K562 (cell line): ENCODE measurements around the gene KCNAB2. TPM values are rescaled to one million over a fixed set of nuclear protein-coding genes. Genes with fewer than 3 reads are reported as not detected.

Experiments used
- ATAC-seq: fragments of 200-7000 bp; cut with Tn5 transposase; 3 replicates; pipeline ENCODE4 v1.9.1; 2020; ENCODE audit warnings: moderate library complexity
- BruUV-seq: library from RNA; stranded (reverse); fragments of 400-500 nt; replicated peaks from 2 replicates; lab custom pipeline; 2021; lab: Mats Ljungman, UMichigan
- CTCF ChIA-PET: fragments of 300-600 bp; formaldehyde crosslinking; extraction: SDS; loops from one replicate; lab custom pipeline; 2021; ENCODE audit warnings: low intra/inter-chr PET ratio; lab: Yijun Ruan, JAX
- POLR2A ChIA-PET: fragments of 300-600, 350-650 bp; sonication (Branson Sonifier 250); formaldehyde crosslinking; extraction: SDS; loops from one replicate; lab custom pipeline; 2021; ENCODE audit warnings: antibody characterized with exemption, inconsistent platforms; lab: Yijun Ruan, JAX
- DNase-seq, 4 experiments: peaks; one replicate each; pipeline versions ENCODE4 v3.0.0 to v3.0.0-alpha.2; 2011 to 2018; ENCODE audit warnings: low spot score in 3 of 4, mixed read lengths in 3 of 4; ENCODE audit errors: extremely low read depth in 1 of 4
- FAIRE-seq: peaks from 2 replicates; lab custom pipeline; 2011; peaks lifted over from hg19 to GRCh38; lab: Jason Lieb, UNC
- H2AFZ ChIP-seq: 2 replicates; pipeline ENCODE4 v1.6.0; 2011; ENCODE audit warnings: low read depth, low read length, control low read depth, inconsistent platforms
- H3K27ac ChIP-seq: fragments of 200-600 bp; 3 replicates; pipeline ENCODE4 v1.8.0; 2011; ENCODE audit warnings: low read depth, mild to moderate bottlenecking, control low read depth, inconsistent platforms, low read length, moderate library complexity, mixed read lengths; ENCODE audit errors: extremely low read depth
- H3K27me3 ChIP-seq, 2 experiments: fragments of 300-600 bp in 1 of 2; 2 replicates in 1 of 2; 3 replicates in 1 of 2; pipeline versions ENCODE4 v1.6.0 to v1.8.0; 2011; ENCODE audit warnings: inconsistent platforms in 2 of 2, low read length in 2 of 2, mild to moderate bottlenecking in 1 of 2, mixed read lengths in 1 of 2, moderate library complexity in 1 of 2; ENCODE audit not compliant: control insufficient read depth in 2 of 2, insufficient read depth in 2 of 2
- H3K36me3 ChIP-seq: fragments of 300-600 bp; 3 replicates; pipeline ENCODE4 v1.8.0; 2011; ENCODE audit warnings: mild to moderate bottlenecking, low read length, inconsistent platforms; ENCODE audit not compliant: control insufficient read depth, insufficient read depth
- H3K4me1 ChIP-seq, 2 experiments: fragments of 200-600 bp in 1 of 2; replicated peaks in 1 of 2; 2 replicates in 1 of 2; 3 replicates in 1 of 2; pipeline versions ENCODE4 v1.5.1 to v1.8.0; 2011; ENCODE audit warnings: inconsistent platforms in 2 of 2, low read length in 2 of 2, mild to moderate bottlenecking in 1 of 2, mixed read lengths in 1 of 2, moderate library complexity in 1 of 2; ENCODE audit not compliant: control insufficient read depth in 2 of 2, insufficient read depth in 2 of 2
- H3K4me2 ChIP-seq: 2 replicates; pipeline ENCODE4 v1.6.1; 2011; ENCODE audit warnings: low read length, control low read depth, inconsistent platforms, mixed read lengths; ENCODE audit not compliant: insufficient read depth
- H3K4me3 ChIP-seq: fragments of 200-600 bp; sonication (generic), shearing (Covaris generic); 2 replicates; pipeline ENCODE4 v1.5.1; 2016; ENCODE audit warnings: control low read depth, inconsistent platforms
- H3K79me2 ChIP-seq: fragments of 200-600 bp; 3 replicates; pipeline ENCODE4 v1.8.0; 2011; ENCODE audit warnings: low read length, inconsistent platforms; ENCODE audit not compliant: control insufficient read depth, insufficient read depth
- H3K9ac ChIP-seq, 2 experiments: 2 replicates each; pipeline versions ENCODE4 v1.6.0 to v1.6.1; 2011; ENCODE audit warnings: low read depth in 2 of 2, low read length in 2 of 2, control low read depth in 1 of 2, inconsistent platforms in 1 of 2, mild to moderate bottlenecking in 1 of 2, mixed read lengths in 1 of 2; ENCODE audit not compliant: insufficient read depth in 1 of 2
- H3K9me1 ChIP-seq: one replicate; pipeline ENCODE4 v1.6.0; 2011; ENCODE audit warnings: inconsistent platforms, mild to moderate bottlenecking, low read length, moderate library complexity; ENCODE audit not compliant: control insufficient read depth, insufficient read depth
- H3K9me3 ChIP-seq: replicated peaks from 2 replicates; pipeline ENCODE4 v1.5.1; 2011; ENCODE audit warnings: low read depth, low read length, inconsistent platforms; ENCODE audit not compliant: control insufficient read depth, insufficient read depth
- H4K20me1 ChIP-seq: replicated peaks from 2 replicates; pipeline ENCODE4 v1.6.1; 2011; ENCODE audit warnings: low read length, inconsistent platforms, mixed read lengths; ENCODE audit not compliant: control insufficient read depth, insufficient read depth
- BACH1 ChIP-seq: fragments of 200-800 bp; sonication (Bioruptor generic); IDR thresholded peaks from 2 replicates; pipeline ENCODE4 v1.6.1; 2016; ENCODE audit warnings: missing genetic modification characterization, missing compliant biosample characterization
- FOSL1 ChIP-seq: fragments of 200-800 bp; sonication (Bioruptor generic); conservative IDR thresholded peaks from 2 replicates; pipeline ENCODE4 v1.6.1; 2016; ENCODE audit warnings: missing genetic modification characterization, missing compliant biosample characterization
- HDAC6 ChIP-seq: IDR thresholded peaks from 2 replicates; pipeline ENCODE4 v1.6.1; 2012; ENCODE audit warnings: low read depth, mild to moderate bottlenecking, control low read depth, inconsistent platforms, low read length, moderate library complexity
- KAT7 ChIP-seq: sonication (generic); formaldehyde crosslinking; IDR thresholded peaks from 2 replicates; pipeline ENCODE4 v1.8.0; 2022; ENCODE audit warnings: missing genetic modification reagents, mild to moderate bottlenecking, borderline replicate concordance
- RBM15 ChIP-seq: fragments of 200-400 bp; formaldehyde crosslinking; IDR thresholded peaks from 2 replicates; pipeline ENCODE4 v1.6.1; 2018; ENCODE audit warnings: mild to moderate bottlenecking, low read length, moderate library complexity; ENCODE audit not compliant: insufficient read depth
- SMAD1 ChIP-seq: fragments of 150-350 bp; IDR thresholded peaks from 2 replicates; pipeline ENCODE4 v1.6.1; 2014; ENCODE audit warnings: low read length, low read depth; ENCODE audit not compliant: partially characterized antibody
- SMARCA4 ChIP-seq: fragments of 450-650 bp; IDR thresholded peaks from 2 replicates; pipeline ENCODE4 v1.6.1; 2016
- TAF15 ChIP-seq: fragments of 200-400 bp; formaldehyde crosslinking; IDR thresholded peaks from 2 replicates; pipeline ENCODE4 v1.6.1; 2017; ENCODE audit warnings: mild to moderate bottlenecking, low read depth, low read length, moderate library complexity
- ZNF143 ChIP-seq: sonication (generic); formaldehyde crosslinking; IDR thresholded peaks from 2 replicates; pipeline ENCODE4 v1.9.0; 2022; ENCODE audit warnings: mild to moderate bottlenecking, missing genetic modification reagents
- ZNF696 ChIP-seq: fragments of 250-450 bp; sonication (Bioruptor Pico); conservative IDR thresholded peaks from 2 replicates; pipeline ENCODE4 v1.4.0; 2020; ENCODE audit warnings: mild to moderate bottlenecking, moderate library complexity
- WGBS: fragments of 100-300 bp; shearing (Covaris generic); methylation state at CpG from one replicate; pipeline ENCODE4 v1.1.6; 2016; ENCODE audit warnings: low coverage, mixed read lengths; ENCODE audit not compliant: insufficient coverage; ENCODE audit errors: missing lambda C conversion rate; 5-methylcytosine and 5-hydroxymethylcytosine counted together
- in situ Hi-C: fragments of 300-500 bp; cut with MboI; formaldehyde crosslinking; loops from 4 replicates; pipeline ENCODE4 v1.15.0; 2018; ENCODE audit warnings: inconsistent platforms, mixed read lengths
- intact Hi-C: fragments of 100-400 bp; cut with micrococcal nuclease; formaldehyde crosslinking; loops from 2 replicates; pipeline ENCODE4 v1.14.2; 2022
- polyA plus RNA-seq, 8 experiments: library from polyadenylated mRNA; depleted of rRNA in 4 of 8; stranded (reverse) in 5 of 8; unstranded in 3 of 8; fragments of >200 nt; fragmentation: Nextera tagmentation in 2 of 8; fragmentation: Illumina TruSeq in 1 of 8; extraction: Ambion mirVana in 2 of 8; extraction: Trizol in 1 of 8; gene quantifications; 2 replicates each; pipeline versions ENCODE4 v1.2.1 to v1.2.3, GENCODE V29; 2011 to 2014; ENCODE audit warnings: inconsistent platforms in 1 of 8, missing spikeins in 1 of 8
- total RNA-seq, 7 experiments: library from RNA; depleted of rRNA in 6 of 7; stranded (reverse); fragments of >200 nt in 6 of 7; fragmentation: Illumina TruSeq in 2 of 7; extraction: Trizol in 2 of 7; gene quantifications; 2 replicates each; pipeline versions ENCODE4 v1.2.1 to v1.2.3, GENCODE V29; 2011 to 2021; ENCODE audit warnings: low replicate concordance in 1 of 7

The KCNAB2 gene
- total and polyA plus RNA-seq, 9 of the 15 experiments (the other 6 are each of a cell fraction or from before 2014, with no cell fraction given), result 1.8 to 15.8 (median 7.1) TPM

DNA sequence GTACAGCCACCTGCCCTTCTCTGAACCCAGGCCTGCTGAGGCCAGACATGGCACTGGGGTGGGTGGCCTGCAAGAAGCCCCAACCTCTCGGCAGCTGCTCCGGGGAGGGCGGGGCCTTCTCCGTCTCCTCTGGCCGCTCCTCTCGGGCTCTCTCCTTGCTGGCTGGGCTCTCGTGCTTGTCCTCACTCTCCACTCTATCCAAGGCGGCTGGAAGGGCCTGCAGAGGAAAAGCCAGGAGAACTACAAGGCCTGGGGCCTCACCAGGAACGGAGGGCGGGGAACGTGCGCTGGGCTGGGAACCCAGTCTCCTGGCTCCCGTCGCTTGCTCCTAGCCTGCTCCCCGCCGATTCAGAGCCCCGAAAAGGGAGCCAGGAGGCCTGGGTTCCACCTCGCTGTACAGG, 75.3 kb downstream of the KCNAB2 start:
- H3K9ac ChIP-seq, result no peak overlapping the region
- H3K27ac ChIP-seq, result no peak overlapping the region
- H3K9me3 ChIP-seq, result no peaks in the 10 kb centered on the region
- no peak for DNase-seq
- H3K4me2 ChIP-seq, result no peak overlapping the region
- no peak; the same call in 2 of the 3 replicates for ATAC-seq
- intact Hi-C loops (no loop called here), in situ Hi-C loops (no loop called here)
- H3K79me2 ChIP-seq, result no peaks in the 10 kb centered on the region
- no peak overlapping the region for H2AFZ ChIP-seq
- POLR2A ChIA-PET, result interaction anchor here (1.0 kb wide), 1 partner anchor 9 kb away, joined by 3 read pairs; no protein-coding TSS in a partner anchor
- peaks cover 0 to 23% of the 10 kb centered on the region in 2 experiments; a peak in 1 of 5 replicates for H3K4me1 ChIP-seq
- FAIRE-seq, result no peak
- peaks cover 17 to 36% of the 10 kb centered on the region in 2 experiments; a peak in 4 of 5 replicates for H3K27me3 ChIP-seq
- CTCF ChIA-PET, result interaction anchor here (0.6 kb wide), 1 partner anchor 279 kb away, joined by 6 read pairs; no protein-coding TSS in a partner anchor
- TF ChIP-seq ZNF696, result no peak
- TF ChIP-seq TAF15, result no peak
- no peak for TF ChIP-seq KAT7
- TF ChIP-seq HDAC6, result no peak
- TF ChIP-seq SMAD1, result no peak
- TF ChIP-seq ZNF143 (CRISPR knock-in tag), result no peak
- no peak for TF ChIP-seq FOSL1 (tag)
- no peak for TF ChIP-seq SMARCA4
- no peak for TF ChIP-seq RBM15
- no peak for TF ChIP-seq BACH1
- TF ChIP-seq, all 486 proteins: peak for 0
- Histone ChIP-seq H3K4me3 (no peak overlapping the region), H3K9me1 (no peaks in the 10 kb centered on the region), H3K36me3 (no peaks in the 10 kb centered on the region), H4K20me1 (no peaks in the 10 kb centered on the region)
- WGBS, result 26% methylated on average over 16 of the region's 18 CpGs
- BruUV-seq, result no TSS peak
